ENCODE measurements around the gene MPP7. TPM values are rescaled to one million over a fixed set of nuclear protein-coding genes. Genes with fewer than 3 reads are reported as not detected.

The MPP7 gene
- total RNA-seq, 1 experiment from 2014 or later = 0.31 TPM

DNA sequence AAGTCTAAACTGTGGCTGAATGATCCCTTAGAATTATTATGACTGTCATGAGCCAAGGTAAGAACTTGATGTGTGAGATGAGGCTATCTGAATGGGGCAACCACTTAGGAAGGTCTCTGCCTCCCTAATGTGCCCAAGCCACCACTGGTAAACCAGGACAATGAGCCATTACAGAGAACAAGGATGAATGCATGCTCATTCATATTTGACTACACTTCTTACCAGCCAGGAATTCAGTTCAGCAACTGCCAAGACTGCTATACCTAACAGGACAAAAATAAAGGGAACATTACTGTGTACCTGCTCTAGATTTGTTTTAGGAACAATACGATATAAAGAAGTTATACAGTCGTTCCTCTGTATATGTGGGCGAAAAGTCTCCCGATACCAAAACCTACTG lies 23.0 kb downstream of the MPP7 start:
- in situ Hi-C loops (cut with HindIII; ENCODE audit: low sequenced_read_pairs) = no loop called here

DNA sequence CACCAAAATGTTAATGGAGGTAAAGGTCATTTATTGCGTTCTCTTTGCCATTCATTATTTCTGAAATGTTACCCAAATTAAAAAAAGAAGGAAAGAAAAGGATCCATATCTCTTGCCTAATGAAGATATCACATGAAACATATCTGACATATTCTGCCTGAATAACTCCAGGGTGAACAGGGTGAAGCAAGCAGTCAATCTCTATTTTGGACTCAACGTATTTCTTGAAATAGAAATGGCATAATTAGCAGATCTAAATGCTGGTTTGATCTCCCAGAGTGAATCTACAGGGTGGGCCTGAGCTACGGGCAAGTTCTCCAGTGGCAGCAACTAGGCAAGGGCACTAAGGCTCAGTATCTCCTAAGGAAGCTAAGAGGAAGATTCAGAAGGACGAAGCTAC lies 24.0 kb downstream of the MPP7 start:
- in situ Hi-C loops (cut with HindIII; ENCODE audit: low sequenced_read_pairs) = no loop called here
- no peak for DNase-seq (ENCODE audit: low spot score)

More for the DNA sequence above, 23.0 kb downstream of the MPP7 start:
- DNase-seq (ENCODE audit: low spot score) = peak; percentile 29

DNA sequence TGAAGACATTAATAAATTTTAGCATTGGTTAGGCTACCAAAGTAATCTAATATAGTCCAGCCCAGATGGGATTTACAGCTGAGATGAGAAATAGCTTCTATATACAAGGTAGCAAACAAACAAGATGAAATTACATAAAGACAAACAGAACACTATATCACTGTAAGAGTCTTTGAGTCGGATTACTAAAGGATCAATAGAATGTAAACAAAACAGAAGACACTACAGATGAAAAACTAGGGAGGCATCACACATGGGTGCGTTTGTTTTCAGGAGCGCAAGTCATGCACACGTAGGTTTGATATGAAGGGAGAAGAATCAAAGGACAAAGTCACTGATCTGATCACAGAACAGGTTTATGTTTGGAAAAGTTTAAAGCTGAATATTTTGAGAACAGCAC lies 26.5 kb downstream of the MPP7 start:
- in situ Hi-C loops (cut with HindIII; ENCODE audit: low sequenced_read_pairs) = no loop called here

DNA sequence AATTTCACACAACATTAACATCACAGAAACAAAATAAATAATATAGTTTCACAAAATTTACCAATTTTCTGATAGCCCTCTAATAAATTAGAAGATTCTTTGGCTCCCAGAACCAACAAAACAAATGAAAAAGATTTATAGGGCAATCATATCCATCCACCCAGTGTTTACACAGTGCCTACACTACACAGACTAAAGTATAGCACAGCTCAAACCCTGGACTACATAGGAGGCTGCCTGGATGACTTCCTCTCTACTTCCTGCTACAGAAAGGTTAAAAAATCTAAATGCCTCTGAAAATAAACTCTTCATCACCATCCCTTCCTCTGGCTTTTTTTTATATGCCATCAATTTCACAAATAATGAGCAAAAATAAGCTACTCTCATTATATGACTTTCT lies 28.4 kb downstream of the MPP7 start:
- in situ Hi-C loops (cut with HindIII; ENCODE audit: low sequenced_read_pairs) = no loop called here
- no peak for DNase-seq (ENCODE audit: low spot score)

More for the DNA sequence above, 26.5 kb downstream of the MPP7 start:
- DNase-seq (ENCODE audit: low spot score) = no peak

DNA sequence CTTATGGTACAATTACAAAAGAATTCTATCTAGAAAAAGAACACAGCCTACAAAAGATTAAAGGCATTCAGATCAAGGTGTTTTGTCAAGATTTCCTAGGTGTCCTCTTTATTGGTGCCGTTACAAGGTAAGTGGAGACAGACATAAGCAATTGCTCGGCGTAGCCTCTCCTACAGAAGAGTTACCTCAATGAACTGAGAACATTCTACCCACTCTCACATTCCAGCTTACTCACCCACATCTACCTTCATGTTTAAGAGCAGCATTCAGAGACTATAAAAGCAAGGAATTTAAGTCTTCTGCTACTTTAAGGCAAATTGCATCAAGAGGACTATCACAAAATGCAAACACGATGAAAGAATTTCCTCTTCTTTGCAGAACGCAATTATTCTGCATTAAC lies 29.5 kb downstream of the MPP7 start:
- in situ Hi-C loops (cut with HindIII; ENCODE audit: low sequenced_read_pairs) = no loop called here
- no peak for DNase-seq (ENCODE audit: low spot score)

DNA sequence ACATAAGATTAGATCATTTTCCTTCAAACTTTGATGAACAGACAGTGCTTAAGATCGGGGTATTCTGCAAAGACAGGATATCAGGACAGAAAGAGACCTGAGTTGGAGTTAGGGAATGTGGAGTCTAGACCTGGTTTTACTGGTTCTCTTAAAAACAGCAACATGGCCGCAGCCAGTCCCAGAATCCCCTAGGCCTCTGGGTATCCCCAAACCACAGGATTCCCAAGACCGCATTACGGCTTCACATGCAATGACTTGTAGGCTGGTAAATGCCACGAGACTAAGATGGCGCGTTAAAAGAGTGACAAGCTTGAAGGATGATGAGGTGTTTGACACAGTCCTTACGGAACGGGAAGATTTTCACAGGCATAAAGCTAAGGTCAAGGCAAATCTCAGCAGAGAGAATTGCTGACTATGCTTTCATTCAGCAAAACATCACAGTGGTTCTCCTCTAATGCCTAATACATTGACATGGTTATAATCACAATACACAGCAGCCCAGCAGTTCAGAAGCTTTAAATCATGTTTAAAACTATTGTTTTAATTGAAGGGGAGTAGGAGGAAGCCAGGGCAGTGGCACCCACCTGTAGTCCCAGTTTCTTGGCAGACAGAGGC lies 32.9 kb downstream of the MPP7 start:
- no peak for DNase-seq (ENCODE audit: low spot score)
- in situ Hi-C loops (cut with HindIII; ENCODE audit: low sequenced_read_pairs) = no loop called here

DNA sequence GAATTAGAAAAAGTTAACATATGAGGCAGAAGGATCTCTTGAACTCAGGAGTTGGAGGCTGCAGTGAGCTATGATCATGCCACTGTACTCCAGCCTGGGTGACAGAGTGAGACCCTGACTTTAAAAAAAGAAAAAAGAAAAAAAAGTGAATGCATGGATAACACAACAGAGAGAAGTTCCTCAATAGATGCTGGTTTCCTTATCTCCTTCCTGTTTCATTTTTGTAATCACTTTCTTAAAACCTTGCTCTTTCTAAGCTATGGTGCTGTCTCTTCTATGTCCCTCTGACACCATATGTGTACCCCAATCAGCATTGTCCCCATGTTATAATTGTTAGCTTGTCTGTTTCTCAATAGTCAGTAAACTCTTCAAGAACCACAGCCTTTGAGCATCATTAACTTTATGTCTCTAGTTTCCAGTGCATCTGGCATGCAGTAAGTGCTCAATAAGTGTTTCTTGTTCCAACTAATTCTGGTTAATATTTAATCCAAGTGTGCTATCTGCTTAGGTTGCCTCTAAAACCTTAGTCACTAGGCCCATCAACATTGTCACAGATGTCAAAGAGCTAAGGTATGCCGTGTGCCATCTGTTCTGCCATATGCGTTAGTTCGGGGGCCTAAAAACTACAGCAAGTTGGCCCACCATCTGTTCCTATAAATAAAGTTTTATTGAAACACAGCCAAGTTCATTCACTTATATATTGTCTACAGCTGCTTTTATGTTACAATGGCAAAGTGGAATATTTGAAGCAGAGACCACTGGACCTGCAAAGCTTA lies 36.2 kb downstream of the MPP7 start:
- in situ Hi-C loops (cut with HindIII; ENCODE audit: low sequenced_read_pairs) = no loop called here
- peak; percentile 74 for DNase-seq (ENCODE audit: low spot score)

DNA sequence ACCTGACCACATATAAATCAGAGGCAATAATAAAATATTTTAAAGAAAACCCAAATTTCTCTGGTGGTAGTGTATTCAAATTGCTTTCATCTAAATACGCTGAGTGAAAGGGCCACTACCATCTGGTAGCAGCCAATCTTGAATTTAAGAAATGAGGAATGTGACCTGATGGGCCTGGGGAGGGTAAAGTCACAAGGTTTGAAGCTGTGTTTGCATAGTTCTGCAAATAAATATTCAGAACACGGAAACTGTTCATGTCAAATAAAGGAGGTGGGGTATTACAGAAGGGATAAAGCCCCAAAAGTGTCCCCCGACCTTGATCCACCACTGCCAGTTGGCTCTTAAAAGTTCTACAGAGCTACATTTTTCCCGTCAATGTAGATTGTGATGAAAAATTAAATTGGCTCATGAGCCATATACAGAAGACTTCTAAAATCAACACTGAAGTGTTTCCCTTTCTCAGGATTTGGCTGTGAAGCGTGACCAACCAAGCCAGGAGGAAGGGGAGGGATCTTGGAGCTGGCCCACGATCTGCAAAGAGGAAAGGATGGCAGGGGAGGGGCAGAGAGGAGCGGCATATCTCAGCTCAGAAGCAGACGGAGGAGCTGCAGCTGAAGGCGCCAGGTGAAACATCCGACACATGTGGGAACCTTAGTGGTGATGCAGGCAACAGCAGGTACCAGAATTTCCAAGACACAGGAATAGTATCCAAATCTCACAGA lies 39.6 kb downstream of the MPP7 start:
- in situ Hi-C loops (cut with HindIII; ENCODE audit: low sequenced_read_pairs) = no loop called here
- DNase-seq (ENCODE audit: low spot score) = peak; percentile 86

DNA sequence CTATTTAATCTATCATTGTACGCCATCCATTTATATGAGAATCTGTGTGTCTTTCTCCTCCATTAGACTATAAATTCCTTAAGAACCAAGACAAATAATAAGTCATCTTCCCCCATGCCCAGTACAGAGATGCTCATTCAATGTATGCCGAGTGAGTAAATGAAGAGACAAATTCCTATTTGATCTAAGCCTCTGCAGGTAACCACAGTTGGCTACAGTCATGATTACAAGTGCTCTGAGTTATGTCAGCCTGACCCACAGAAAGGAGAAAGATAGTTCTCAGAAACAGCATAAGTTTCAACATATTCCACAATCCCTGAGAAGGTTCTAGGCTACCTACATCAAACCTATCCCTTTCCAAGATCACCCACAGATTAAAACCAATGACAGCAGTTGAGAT lies 46.1 kb downstream of the MPP7 start:
- no peak for DNase-seq (ENCODE audit: low spot score)
- in situ Hi-C loops (cut with HindIII; ENCODE audit: low sequenced_read_pairs) = no loop called here

DNA sequence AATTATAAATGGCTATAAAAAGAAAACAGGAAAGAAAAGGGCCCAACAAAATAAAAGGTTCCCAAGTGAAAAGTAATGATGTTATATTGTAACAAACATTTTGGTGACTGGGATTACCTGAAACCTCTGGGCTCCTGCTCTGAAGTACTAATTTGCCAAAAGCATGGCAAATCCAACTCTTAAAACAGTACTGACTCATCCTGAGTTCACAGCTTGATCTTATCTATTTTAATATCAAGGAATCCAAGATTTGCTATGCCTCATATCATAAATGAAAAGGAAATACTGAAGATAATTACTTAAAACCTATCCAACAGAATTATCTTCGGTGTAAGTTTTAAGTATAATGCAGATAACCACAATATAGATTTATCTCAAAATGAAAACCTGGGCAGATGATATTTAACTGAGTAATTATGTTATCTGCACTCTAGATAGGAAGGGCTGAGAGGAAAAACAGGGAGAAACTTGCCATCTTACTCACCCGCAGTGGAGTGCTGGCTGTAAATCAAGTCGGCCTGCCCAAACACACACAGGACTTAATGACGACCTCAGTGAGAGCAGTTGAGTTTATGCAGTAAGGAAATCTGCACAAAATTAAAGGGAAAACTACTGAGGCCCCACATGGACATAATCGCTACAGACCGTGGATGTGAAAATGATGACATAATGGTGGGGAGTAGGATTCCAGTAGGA lies 48.4 kb downstream of the MPP7 start:
- in situ Hi-C loops (cut with HindIII; ENCODE audit: low sequenced_read_pairs) = no loop called here
- DNase-seq (ENCODE audit: low spot score) = peak; percentile 77

DNA sequence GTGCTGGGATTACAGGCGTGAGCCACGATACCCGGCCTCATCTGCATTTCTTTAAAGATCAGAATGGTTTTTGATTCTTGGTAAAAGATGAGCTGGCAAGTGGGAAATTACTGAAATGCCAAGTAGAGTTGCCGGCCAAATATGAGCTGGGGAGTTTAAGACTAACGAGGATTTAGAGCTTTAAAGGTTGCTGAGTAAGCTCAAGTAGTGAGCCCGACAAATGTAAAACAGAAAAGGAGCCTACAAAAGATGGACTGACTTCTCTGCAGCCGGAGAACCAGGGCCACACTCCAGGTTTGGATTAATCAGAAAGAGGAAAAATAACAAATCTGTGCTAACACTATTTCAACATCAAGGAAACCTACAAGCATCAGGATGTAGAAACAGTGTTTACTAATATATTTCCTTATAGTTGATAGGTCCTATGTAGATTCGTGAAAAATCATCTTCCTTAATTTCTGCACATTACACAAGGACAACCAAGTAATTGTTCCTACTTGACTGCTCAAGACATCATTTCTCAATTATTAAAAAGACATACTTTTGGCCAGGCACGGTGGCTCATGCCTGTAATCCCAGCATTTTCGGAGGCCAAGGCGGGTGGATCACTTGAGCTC lies 49.6 kb downstream of the MPP7 start:
- in situ Hi-C loops (cut with HindIII; ENCODE audit: low sequenced_read_pairs) = no loop called here
- no peak for DNase-seq (ENCODE audit: low spot score)

Other genes starting within 250 kb of the MPP7 start
- gene WAC, start 230.1 kb upstream of the MPP7 start, total RNA-seq (2014; rRNA removed; shearing (Covaris generic)) = 33.5 and 56.5 TPM in 2 replicates

Data from G401 (cell line).